COLO668 (cell line): Measurements from ENCODE around the gene KXD1.

ENCODE experiments used
- DNase-seq: peaks from one replicate; lab custom pipeline; 2025; ENCODE audit not compliant: unreplicated experiment; lab: John Stamatoyannopoulos, UW

Gene KXD1

DNA sequence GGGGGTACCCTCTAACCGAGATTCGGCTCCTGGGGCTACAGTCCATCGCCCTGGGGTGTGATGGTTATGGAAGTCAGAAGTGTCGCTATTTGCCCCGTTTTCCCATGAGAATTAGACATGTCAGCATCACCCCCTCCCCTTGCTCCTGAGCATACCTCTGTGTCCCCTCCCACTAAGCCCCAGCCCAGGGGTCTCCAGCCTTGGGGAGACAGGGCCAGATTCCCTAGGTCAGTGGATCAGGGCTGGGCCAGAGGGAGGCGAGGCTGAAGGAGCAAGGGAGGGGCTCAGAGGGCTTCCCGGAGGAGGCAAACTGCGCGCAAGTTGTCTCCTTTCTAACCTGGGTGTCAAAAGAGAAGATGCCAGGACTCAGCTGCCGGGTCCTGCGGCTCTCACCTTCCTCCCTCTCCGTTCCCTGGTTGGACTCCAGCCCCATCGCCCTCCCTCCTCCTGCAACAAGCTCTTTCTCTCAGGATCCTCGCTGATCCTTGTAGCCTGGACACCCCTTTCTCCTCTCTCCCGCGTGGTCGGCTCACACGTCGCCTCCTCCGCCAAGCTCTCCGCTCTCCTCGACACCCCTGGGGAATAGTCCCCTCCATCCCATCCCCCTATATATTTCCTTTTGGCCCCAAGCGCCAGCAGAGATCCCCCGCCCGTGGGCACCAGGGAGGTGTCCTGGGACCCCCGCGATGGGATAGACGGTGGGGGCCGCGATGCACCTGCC is 54.5 kb downstream of the KXD1 start:
- DNase-seq: no peak

DNA sequence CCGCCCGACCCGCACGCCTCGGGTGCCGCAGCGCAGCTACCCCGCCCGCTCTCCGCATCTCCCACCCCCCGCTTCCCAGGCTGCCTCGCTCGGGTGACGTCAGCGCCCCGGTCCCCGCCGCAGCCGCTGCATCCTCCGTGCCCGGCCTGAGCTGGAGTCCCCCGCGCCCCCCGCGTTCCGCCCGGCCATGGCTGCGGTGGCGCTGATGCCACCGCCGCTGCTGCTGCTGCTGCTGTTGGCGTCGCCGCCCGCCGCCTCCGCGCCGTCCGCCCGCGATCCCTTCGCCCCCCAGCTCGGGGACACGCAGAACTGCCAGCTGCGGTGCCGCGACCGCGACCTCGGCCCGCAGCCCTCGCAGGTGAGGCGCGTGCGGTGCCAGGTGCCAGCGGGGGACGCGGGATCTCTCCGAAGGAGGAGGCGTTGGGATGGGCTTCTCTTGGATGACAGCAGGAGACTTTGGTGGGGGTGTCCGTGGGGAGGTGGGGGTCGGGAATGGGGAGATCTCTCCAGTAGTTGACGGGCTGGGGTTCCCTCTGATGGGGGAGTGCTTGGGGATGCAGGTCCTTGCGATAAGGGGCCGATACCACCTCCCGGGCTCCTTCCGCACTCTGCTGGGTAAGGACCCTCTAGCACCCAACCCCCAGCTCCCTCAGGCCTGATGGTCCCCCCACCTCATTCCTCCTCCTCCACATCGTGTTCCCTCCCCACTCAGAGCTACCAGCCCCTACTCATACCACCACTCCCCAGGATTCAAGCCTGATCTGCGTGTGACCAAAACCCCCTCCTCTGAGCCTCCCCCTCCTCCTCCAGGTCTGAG is 55.3 kb downstream of the KXD1 start, which contains the start of gene TMEM59L:
Gene TMEM59L, plus strand, starts transcription at position 99 of the 817 bp plus-strand sequence. Its CDS starts 89 bp downstream, at position 188.
- peak; percentile 27 for DNase-seq

GRCh38 chr19:18613589-18614234 is 56.0 kb downstream of the KXD1 start:
- no peak for DNase-seq

DNA sequence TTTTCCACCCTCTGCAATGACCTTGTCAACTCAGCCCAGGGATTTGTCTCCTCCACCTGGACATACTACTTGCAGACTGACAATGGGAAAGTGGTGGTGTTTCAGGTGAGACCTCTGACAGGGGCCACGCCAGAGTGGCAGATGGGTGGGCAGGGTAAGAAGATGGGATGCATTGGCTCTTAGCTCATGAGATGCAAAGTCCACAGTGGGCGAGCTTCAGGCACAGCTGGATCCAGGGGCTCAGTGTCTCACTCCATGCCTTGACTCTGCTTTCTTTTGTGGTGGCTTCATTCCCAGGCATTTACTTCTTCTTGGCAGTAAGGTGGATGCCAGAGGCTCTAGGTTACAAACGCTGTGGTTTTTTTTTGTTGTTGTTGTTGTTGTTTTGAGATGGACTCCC is 58.4 kb downstream of the KXD1 start:
- no peak for DNase-seq

DNA sequence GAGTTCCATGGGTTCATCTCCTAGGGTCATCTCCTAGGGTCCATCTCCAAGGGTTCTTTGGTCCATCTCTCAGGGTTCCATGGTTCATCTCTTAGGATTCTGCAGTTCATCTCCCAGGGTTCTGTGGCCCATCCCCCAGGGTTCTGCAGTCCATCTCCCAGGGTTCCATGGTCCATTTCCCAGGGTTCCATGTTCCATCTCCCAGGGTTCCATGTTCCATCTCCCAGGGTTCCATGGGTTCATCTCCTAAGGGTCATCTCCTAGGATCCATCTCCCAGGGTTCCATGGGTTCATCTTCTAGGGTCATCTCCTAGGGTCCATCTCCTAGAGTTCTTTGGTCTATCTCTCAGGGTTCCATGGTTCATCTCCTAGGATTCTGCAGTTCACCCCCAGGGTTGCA is 59.9 kb downstream of the KXD1 start:
- no peak for DNase-seq

GRCh38 chr19:18618236-18618635 is 60.6 kb downstream of the KXD1 start:
- no peak for DNase-seq
